H9 (cell line): ENCODE measurements around the gene ARPC1A. TPM values are rescaled to one million over a fixed set of nuclear protein-coding genes. Genes with fewer than 3 reads are reported as not detected.

Source experiments
- DNase-seq: peaks from one replicate; pipeline ENCODE4 v3.0.0-alpha.2; 2017
- H2AFZ ChIP-seq: one replicate; pipeline ENCODE4 v1.6.1; 2013; ENCODE audit warnings: mild to moderate bottlenecking, low read length, control low read depth, moderate library complexity
- H2AK5ac ChIP-seq: 2 replicates; pipeline ENCODE4 v1.6.1; 2013; ENCODE audit warnings: low read length, control low read depth, mixed read lengths; ENCODE audit not compliant: insufficient read length
- H2BK120ac ChIP-seq: one replicate; pipeline ENCODE4 v1.6.1; 2013; ENCODE audit warnings: low read depth, mild to moderate bottlenecking, low read length, control low read depth, inconsistent platforms; ENCODE audit not compliant: poor library complexity, severe bottlenecking
- H2BK12ac ChIP-seq: 2 replicates; pipeline ENCODE4 v1.6.1; 2013; ENCODE audit warnings: low read length, control low read depth, mixed read lengths, low read depth; ENCODE audit not compliant: insufficient read length
- H2BK15ac ChIP-seq: 2 replicates; pipeline ENCODE4 v1.6.1; 2013; ENCODE audit warnings: low read depth, low read length, control low read depth
- H2BK20ac ChIP-seq: one replicate; pipeline ENCODE4 v1.6.1; 2013; ENCODE audit warnings: low read depth, mild to moderate bottlenecking, low read length, control low read depth, inconsistent platforms; ENCODE audit not compliant: poor library complexity, severe bottlenecking
- H2BK5ac ChIP-seq: 2 replicates; pipeline ENCODE4 v1.6.1; 2013; ENCODE audit warnings: low read length, control low read depth, mixed read lengths; ENCODE audit not compliant: insufficient read length
- H3K14ac ChIP-seq: 2 replicates; pipeline ENCODE4 v1.6.1; 2013; ENCODE audit warnings: low read length, control low read depth; ENCODE audit not compliant: insufficient read depth
- H3K18ac ChIP-seq: 2 replicates; pipeline ENCODE4 v1.6.1; 2013; ENCODE audit warnings: low read depth, mild to moderate bottlenecking, mixed read lengths, low read length, control low read depth; ENCODE audit not compliant: insufficient read length
- H3K23ac ChIP-seq: 2 replicates; pipeline ENCODE4 v1.6.1; 2013; ENCODE audit warnings: low read length, control low read depth, mixed read lengths, low read depth; ENCODE audit not compliant: insufficient read length
- H3K23me2 ChIP-seq: 2 replicates; pipeline ENCODE4 v1.6.1; 2013; ENCODE audit warnings: low read depth, mild to moderate bottlenecking, mixed read lengths, low read length, control low read depth; ENCODE audit not compliant: insufficient read length, poor library complexity, severe bottlenecking
- H3K27ac ChIP-seq: 2 replicates; pipeline ENCODE4 v1.5.1; 2013; ENCODE audit warnings: low read length, control low read depth, mixed read lengths, low read depth; ENCODE audit not compliant: insufficient read length
- H3K27me3 ChIP-seq: 2 replicates; pipeline ENCODE4 v1.6.1; 2013; ENCODE audit warnings: low read length, control low read depth, inconsistent platforms; ENCODE audit not compliant: insufficient read depth
- H3K4ac ChIP-seq: 2 replicates; pipeline ENCODE4 v1.6.1; 2013; ENCODE audit warnings: low read depth, mild to moderate bottlenecking, control low read depth, inconsistent platforms, low read length, moderate library complexity
- H3K4me1 ChIP-seq: 2 replicates; pipeline ENCODE4 v1.6.1; 2013; ENCODE audit warnings: low read length, control low read depth, inconsistent platforms; ENCODE audit not compliant: insufficient read depth
- H3K4me2 ChIP-seq: 2 replicates; pipeline ENCODE4 v1.6.1; 2013; ENCODE audit warnings: low read length, control low read depth, mixed read lengths; ENCODE audit not compliant: insufficient read length, insufficient read depth
- H3K56ac ChIP-seq: 2 replicates; pipeline ENCODE4 v1.6.1; 2013; ENCODE audit warnings: low read depth, mild to moderate bottlenecking, mixed read lengths, low read length, control low read depth; ENCODE audit not compliant: insufficient read length
- H3K79me1 ChIP-seq: 2 replicates; pipeline ENCODE4 v1.6.1; 2013; ENCODE audit warnings: low read depth, mild to moderate bottlenecking, moderate library complexity, low read length, control low read depth, inconsistent platforms; ENCODE audit not compliant: insufficient read depth, poor library complexity, severe bottlenecking
- H3K79me2 ChIP-seq: 2 replicates; pipeline ENCODE4 v1.6.1; 2013; ENCODE audit warnings: low read length, control low read depth, inconsistent platforms; ENCODE audit not compliant: insufficient read depth
- H3K9ac ChIP-seq: 2 replicates; pipeline ENCODE4 v1.6.1; 2013; ENCODE audit warnings: low read length, control low read depth, mixed read lengths; ENCODE audit not compliant: insufficient read length; ENCODE audit errors: extremely low read depth
- H3K9me3 ChIP-seq: one replicate; pipeline ENCODE4 v1.6.1; 2013; ENCODE audit warnings: low read depth, low read length, inconsistent platforms; ENCODE audit not compliant: control insufficient read depth
- H3T11ph ChIP-seq: one replicate; pipeline ENCODE4 v1.6.1; 2013; ENCODE audit warnings: mild to moderate bottlenecking, low read length, control low read depth, inconsistent platforms
- H4K20me1 ChIP-seq: one replicate; pipeline ENCODE4 v1.6.1; 2013; ENCODE audit not compliant: control insufficient read depth, insufficient read length, insufficient read depth
- H4K5ac ChIP-seq: 2 replicates; pipeline ENCODE4 v1.6.1; 2013; ENCODE audit warnings: low read depth, mild to moderate bottlenecking, mixed read lengths, low read length, control low read depth; ENCODE audit not compliant: insufficient read length
- H4K8ac ChIP-seq: replicated peaks from 2 replicates; pipeline ENCODE4 v1.6.1; 2013; ENCODE audit warnings: low read length, control low read depth, mixed read lengths, low read depth; ENCODE audit not compliant: insufficient read length
- H4K91ac ChIP-seq: 2 replicates; pipeline ENCODE4 v1.6.1; 2013; ENCODE audit warnings: low read depth, mild to moderate bottlenecking, moderate library complexity, mixed read lengths, low read length, control low read depth; ENCODE audit not compliant: insufficient read length
- H3K27ac Mint-ChIP-seq, 3 experiments: 2 replicates in 2 of 3; 3 replicates in 1 of 3; pipeline ENCODE4 v1.8.0; 2020 to 2021; ENCODE audit warnings: mixed read lengths in 3 of 3, mild to moderate bottlenecking in 1 of 3, moderate library complexity in 1 of 3
- H3K27me3 Mint-ChIP-seq: 2 replicates; pipeline ENCODE4 v1.8.0; 2021; ENCODE audit warnings: low read depth, mild to moderate bottlenecking, moderate library complexity, mixed read lengths
- H3K36me3 Mint-ChIP-seq, 3 experiments: 2 replicates in 2 of 3; 3 replicates in 1 of 3; pipeline ENCODE4 v1.8.0; 2020 to 2021; ENCODE audit warnings: low read depth in 3 of 3, mixed read lengths in 3 of 3; ENCODE audit not compliant: insufficient read depth in 1 of 3
- H3K4me1 Mint-ChIP-seq, 2 experiments: 2 replicates each; pipeline ENCODE4 v1.8.0; 2020; ENCODE audit warnings: mixed read lengths in 2 of 2
- H3K4me3 Mint-ChIP-seq, 2 experiments: 2 replicates in 1 of 2; 3 replicates in 1 of 2; pipeline ENCODE4 v1.8.0; 2020 to 2021; ENCODE audit warnings: mild to moderate bottlenecking in 2 of 2, mixed read lengths in 2 of 2, moderate library complexity in 1 of 2
- H3K9me3 Mint-ChIP-seq, 2 experiments: 2 replicates in 1 of 2; 3 replicates in 1 of 2; pipeline ENCODE4 v1.8.0; 2020; ENCODE audit warnings: mild to moderate bottlenecking in 2 of 2, mixed read lengths in 2 of 2, moderate library complexity in 1 of 2
- WGBS: extraction: QIAGEN DNeasy Blood & Tissue Kit; methylation state at CpG from one replicate; pipeline ENCODE4 v1.1.7; 2013; ENCODE audit warnings: missing lambda C conversion rate, low lambda C conversion rate, mixed read lengths; ENCODE audit not compliant: insufficient read length; ENCODE audit errors: extremely low coverage; 5-methylcytosine and 5-hydroxymethylcytosine counted together
- total RNA-seq: library from RNA; stranded (reverse); gene quantifications from 2 replicates; pipeline ENCODE4 v1.2.1, GENCODE V29; 2021
- TF ChIP-seq, protein P1 (sequence below): fragments of 200-600 bp; sonication (generic); conservative IDR thresholded peaks from 3 replicates; pipeline ENCODE4 v1.8.0; 2021; ENCODE audit warnings: antibody characterized with exemption, mild to moderate bottlenecking

ARPC1A gene
- total RNA-seq, 1 experiment from 2014 or later, result 169 TPM

DNA sequence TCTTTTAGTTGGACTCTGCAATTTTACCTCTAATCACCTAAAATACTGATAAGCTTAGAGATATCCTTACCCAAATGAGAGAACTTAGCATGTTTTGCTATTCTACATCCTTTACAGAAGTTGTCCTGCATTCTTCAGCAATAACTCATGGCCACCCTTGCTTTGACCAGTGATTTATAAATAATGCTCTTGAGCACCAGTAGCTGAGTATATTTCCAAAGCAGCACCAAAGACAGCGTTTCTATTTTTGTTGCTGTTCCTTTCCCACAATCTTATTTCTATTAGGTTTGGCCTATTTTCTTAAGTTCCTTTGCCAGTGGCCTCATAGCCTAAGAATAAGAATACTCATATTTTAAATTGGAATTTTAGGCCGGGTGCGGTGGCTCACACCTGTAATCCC is 15.0 kb downstream of the ARPC1A start:
- no CpG with 5 or more reads among the region's 3 CpGs for WGBS
- Mint-ChIP-seq H3K27me3 (no peaks in the 10 kb centered on the region), H3K4me1 (no peaks in the 10 kb centered on the region), H3K27ac (no peak overlapping the region), H3K4me3 (no peak overlapping the region), H3K36me3 (peaks cover 13 to 69% (median 48%) of the 10 kb centered on the region in 3 experiments; a peak in 6 of 7 replicates), H3K9me3 (no peaks in the 10 kb centered on the region)
- Histone ChIP-seq H3K56ac (no peak overlapping the region), H3K4me2 (no peak overlapping the region), H3K18ac (no peak overlapping the region), H3K9ac (no peak overlapping the region), H3T11ph (no peak overlapping the region), H3K27me3 (no peaks in the 10 kb centered on the region), H3K9me3 (no peaks in the 10 kb centered on the region), H4K5ac (no peak overlapping the region), H2AFZ (no peak overlapping the region), H3K79me2 (no peaks in the 10 kb centered on the region), H3K27ac (no peak overlapping the region), H3K4me1 (no peaks in the 10 kb centered on the region), H3K23ac (no peak overlapping the region), H3K23me2 (no peaks in the 10 kb centered on the region), H2BK12ac (no peak overlapping the region), H2BK15ac (no peak overlapping the region), H4K20me1 (no peaks in the 10 kb centered on the region), H2AK5ac (no peak overlapping the region), H4K91ac (no peak overlapping the region), H4K8ac (no peak overlapping the region), H2BK120ac (no peak overlapping the region), H3K4ac (no peak overlapping the region), H3K79me1 (no peaks in the 10 kb centered on the region), H3K14ac (no peak overlapping the region), H2BK5ac (no peak overlapping the region), H2BK20ac (no peak overlapping the region)
- TF ChIP-seq, protein P1, sequence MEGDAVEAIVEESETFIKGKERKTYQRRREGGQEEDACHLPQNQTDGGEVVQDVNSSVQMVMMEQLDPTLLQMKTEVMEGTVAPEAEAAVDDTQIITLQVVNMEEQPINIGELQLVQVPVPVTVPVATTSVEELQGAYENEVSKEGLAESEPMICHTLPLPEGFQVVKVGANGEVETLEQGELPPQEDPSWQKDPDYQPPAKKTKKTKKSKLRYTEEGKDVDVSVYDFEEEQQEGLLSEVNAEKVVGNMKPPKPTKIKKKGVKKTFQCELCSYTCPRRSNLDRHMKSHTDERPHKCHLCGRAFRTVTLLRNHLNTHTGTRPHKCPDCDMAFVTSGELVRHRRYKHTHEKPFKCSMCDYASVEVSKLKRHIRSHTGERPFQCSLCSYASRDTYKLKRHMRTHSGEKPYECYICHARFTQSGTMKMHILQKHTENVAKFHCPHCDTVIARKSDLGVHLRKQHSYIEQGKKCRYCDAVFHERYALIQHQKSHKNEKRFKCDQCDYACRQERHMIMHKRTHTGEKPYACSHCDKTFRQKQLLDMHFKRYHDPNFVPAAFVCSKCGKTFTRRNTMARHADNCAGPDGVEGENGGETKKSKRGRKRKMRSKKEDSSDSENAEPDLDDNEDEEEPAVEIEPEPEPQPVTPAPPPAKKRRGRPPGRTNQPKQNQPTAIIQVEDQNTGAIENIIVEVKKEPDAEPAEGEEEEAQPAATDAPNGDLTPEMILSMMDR, result no peak
- no peak for DNase-seq
